Thoracic aorta (tissue), 2 donors: Measurements from ENCODE around the gene SPTBN5. TPM values are rescaled to one million over a fixed set of nuclear protein-coding genes. Genes with fewer than 3 reads are reported as not detected.

Experiments
- ATAC-seq: fragments of 150-250 bp; one replicate; pipeline ENCODE4 v1.8.0; 2017; ENCODE audit warnings: low read depth; ENCODE audit not compliant: insufficient number of reproducible peaks, low FRiP score
- DNase-seq: peaks from one replicate; pipeline ENCODE4 v3.0.0-alpha.2; 2020; ENCODE audit warnings: low spot score
- H3K27ac ChIP-seq, 2 donors: fragments of 200-600 bp; sonication (generic); 1 replicate in 1 of 2; 2 replicates in 1 of 2; pipeline ENCODE4 v1.5.1; 2016; ENCODE audit warnings: mild to moderate bottlenecking in 2 of 2, moderate library complexity in 2 of 2
- H3K27me3 ChIP-seq: fragments of 200-600 bp; sonication (generic); replicated peaks from 2 replicates; pipeline ENCODE4 v1.6.0; 2016; ENCODE audit warnings: mild to moderate bottlenecking; ENCODE audit not compliant: insufficient read depth
- H3K36me3 ChIP-seq: fragments of 200-600 bp; sonication (generic); one replicate; pipeline ENCODE4 v1.5.1; 2016
- H3K4me1 ChIP-seq, 2 donors: fragments of 200-600 bp; sonication (generic); 1 replicate in 1 of 2; 2 replicates in 1 of 2; pipeline versions ENCODE4 v1.5.1 to v1.6.0; 2016; ENCODE audit warnings: low read depth in 2 of 2, mild to moderate bottlenecking in 1 of 2; ENCODE audit not compliant: control insufficient read depth in 1 of 2
- H3K4me3 ChIP-seq: fragments of 200-600 bp; sonication (generic); 2 replicates; pipeline ENCODE4 v1.5.1; 2016; ENCODE audit warnings: mild to moderate bottlenecking
- H3K9me3 ChIP-seq: fragments of 200-600 bp; sonication (generic); 2 replicates; pipeline ENCODE4 v1.5.1; 2016
- CTCF ChIP-seq: fragments of 200-600 bp; sonication (generic); IDR thresholded peaks from one replicate; pipeline ENCODE4 v1.5.1; 2019; ENCODE audit warnings: antibody characterized with exemption
- total RNA-seq, 2 donors: library from RNA; depleted of rRNA; stranded (reverse); fragments of >200 nt; gene quantifications; one replicate each; pipeline versions ENCODE4 v1.1.0 to v1.2.3, GENCODE V29; 2016

The SPTBN5 gene
- total RNA-seq, 2 donors from 2014 or later, result 1.3 to 3.9 TPM

- Histone ChIP-seq H3K4me1 (peaks cover 15 to 28% of the 10 kb centered on the region in 2 donors), H3K27me3 (no peaks in the 10 kb centered on the region), H3K27ac (no peak overlapping the region), H3K9me3 (no peaks in the 10 kb centered on the region), H3K36me3 (no peaks in the 10 kb centered on the region), H3K4me3 (no peak overlapping the region)
- ATAC-seq (no peak), DNase-seq (no peak)
- TF ChIP-seq CTCF, result no peak
Measured at GRCh38 chr15:41799488-41799805, 94.4 kb downstream of the SPTBN5 start.

GRCh38 chr15:41798607-41799487 is 95.0 kb downstream of the SPTBN5 start:
- H3K4me3 ChIP-seq, result no peak overlapping the region
- H3K27me3 ChIP-seq, result no peaks in the 10 kb centered on the region
- no peak overlapping the region for H3K27ac ChIP-seq
- no peak for ATAC-seq
- no peak for TF ChIP-seq CTCF
- no peaks in the 10 kb centered on the region for H3K9me3 ChIP-seq
- no peak for DNase-seq
- no peaks in the 10 kb centered on the region for H3K36me3 ChIP-seq
- peaks cover 15 to 22% of the 10 kb centered on the region in 2 donors for H3K4me1 ChIP-seq

Other genes starting within 250 kb of the SPTBN5 start
- gene MGA, start 233.6 kb downstream of the SPTBN5 start, total RNA-seq, result 10 to 100 TPM; 32.5 to 57.2 TPM
- 10 to 100 TPM; 35.8 to 37.0 TPM for gene MAPKBP1, start 119.6 kb downstream of the SPTBN5 start, total RNA-seq
- 10 to 100 TPM in 1 of 2 donors, 1 to 10 TPM in 1; 1.1 to 11.3 TPM for gene JMJD7, start 66.0 kb downstream of the SPTBN5 start, total RNA-seq
- 1 to 10 TPM; 1.9 to 4.0 TPM for gene PLA2G4B, start 55.2 kb downstream of the SPTBN5 start, total RNA-seq
- gene EHD4, start 78.5 kb upstream of the SPTBN5 start, total RNA-seq, result 10 to 100 TPM; 43.6 to 48.1 TPM
- not detected for gene PLA2G4E, start 127.0 kb upstream of the SPTBN5 start, total RNA-seq
- not detected for gene PLA2G4D, start 200.5 kb upstream of the SPTBN5 start, total RNA-seq